ENCODE data around the gene PAPPA.
A peak's percentile ranks its signal among the peaks of the same experiment; 100 is the strongest.

The PAPPA gene

DNA sequence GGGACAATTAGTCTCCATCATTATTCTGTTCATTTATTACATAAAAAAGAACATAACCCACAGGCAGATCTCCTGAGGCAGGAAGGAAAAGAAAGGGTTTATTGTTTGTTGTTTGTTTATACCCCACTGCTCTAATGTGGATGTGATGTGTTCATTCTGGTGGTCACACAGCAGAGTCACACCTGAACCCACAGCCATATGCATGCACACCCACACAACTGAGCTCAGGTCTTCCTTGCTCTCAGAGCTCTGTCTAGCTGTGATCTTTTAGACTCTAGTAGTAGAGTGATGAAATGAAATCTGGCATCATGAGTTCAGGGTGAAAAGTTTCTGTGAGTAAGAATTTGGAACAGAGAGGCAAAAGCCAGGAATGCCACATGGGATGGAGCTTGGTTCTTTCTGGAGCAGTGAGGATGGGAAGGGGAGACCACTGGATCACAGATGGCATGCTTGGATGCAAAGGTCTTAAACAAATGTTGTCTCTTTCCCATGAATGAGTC lies 227.0 kb downstream of the PAPPA start:
- Histone ChIP-seq H3K27ac (ENCODE audit: low read length) (no peak overlapping the region), H3K9ac (ENCODE audit: low read length) (no peak overlapping the region), H4K20me1 (ENCODE audit: insufficient read depth, low read length) (no peaks in the 10 kb centered on the region), H3K4me2 (ENCODE audit: low read length) (no peak overlapping the region), H3K27me3 (ENCODE audit: low read depth, low read length) (no peaks in the 10 kb centered on the region), H3K36me3 (replicated peaks; ENCODE audit: low read depth, low read length) (no peaks in the 10 kb centered on the region), H2AFZ (ENCODE audit: low read depth, low read length) (no peak overlapping the region), H3K79me2 (ENCODE audit: low read length) (no peaks in the 10 kb centered on the region), H3K9me3 (ENCODE audit: insufficient read depth, low read length) (no peaks in the 10 kb centered on the region), H3K4me3 (ENCODE audit: low read length) (no peak overlapping the region), H3K4me1 (ENCODE audit: low read length) (peaks cover 9% of the 10 kb centered on the region)
- no peak for TF ChIP-seq EZH2phosphoT487 (IDR thresholded peaks at IDR 0.05; ENCODE audit: low read depth)
- TF ChIP-seq, protein P1, sequence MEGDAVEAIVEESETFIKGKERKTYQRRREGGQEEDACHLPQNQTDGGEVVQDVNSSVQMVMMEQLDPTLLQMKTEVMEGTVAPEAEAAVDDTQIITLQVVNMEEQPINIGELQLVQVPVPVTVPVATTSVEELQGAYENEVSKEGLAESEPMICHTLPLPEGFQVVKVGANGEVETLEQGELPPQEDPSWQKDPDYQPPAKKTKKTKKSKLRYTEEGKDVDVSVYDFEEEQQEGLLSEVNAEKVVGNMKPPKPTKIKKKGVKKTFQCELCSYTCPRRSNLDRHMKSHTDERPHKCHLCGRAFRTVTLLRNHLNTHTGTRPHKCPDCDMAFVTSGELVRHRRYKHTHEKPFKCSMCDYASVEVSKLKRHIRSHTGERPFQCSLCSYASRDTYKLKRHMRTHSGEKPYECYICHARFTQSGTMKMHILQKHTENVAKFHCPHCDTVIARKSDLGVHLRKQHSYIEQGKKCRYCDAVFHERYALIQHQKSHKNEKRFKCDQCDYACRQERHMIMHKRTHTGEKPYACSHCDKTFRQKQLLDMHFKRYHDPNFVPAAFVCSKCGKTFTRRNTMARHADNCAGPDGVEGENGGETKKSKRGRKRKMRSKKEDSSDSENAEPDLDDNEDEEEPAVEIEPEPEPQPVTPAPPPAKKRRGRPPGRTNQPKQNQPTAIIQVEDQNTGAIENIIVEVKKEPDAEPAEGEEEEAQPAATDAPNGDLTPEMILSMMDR (IDR thresholded peaks at IDR 0.05; ENCODE audit: low read depth, low read length): no peak

DNA sequence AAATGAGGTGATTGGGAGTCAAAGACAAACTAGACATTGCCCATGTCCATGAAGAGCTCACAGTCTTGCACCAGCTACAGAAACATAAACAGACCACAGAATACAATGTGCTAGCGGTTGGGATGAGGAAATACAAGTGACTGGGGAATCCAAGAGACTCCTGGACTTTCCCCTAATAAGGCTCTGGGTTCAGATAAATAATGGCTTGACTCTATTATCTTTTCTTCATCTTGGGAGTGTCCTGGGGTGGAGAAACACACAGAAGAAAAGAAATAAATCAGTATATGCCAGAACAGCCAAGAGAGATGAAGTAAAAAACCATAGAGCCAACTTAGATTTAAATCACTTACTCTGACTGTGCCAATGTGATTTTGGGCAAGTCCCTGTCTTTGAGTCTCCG lies 227.8 kb downstream of the PAPPA start:
- Histone ChIP-seq H3K27ac (ENCODE audit: low read length) (no peak overlapping the region), H2AFZ (ENCODE audit: low read depth, low read length) (no peak overlapping the region), H3K27me3 (ENCODE audit: low read depth, low read length) (no peaks in the 10 kb centered on the region), H3K79me2 (ENCODE audit: low read length) (no peaks in the 10 kb centered on the region), H3K4me3 (ENCODE audit: low read length) (no peak overlapping the region), H3K4me1 (ENCODE audit: low read length) (peaks cover 12% of the 10 kb centered on the region), H3K36me3 (replicated peaks; ENCODE audit: low read depth, low read length) (no peaks in the 10 kb centered on the region), H3K9me3 (ENCODE audit: insufficient read depth, low read length) (no peaks in the 10 kb centered on the region), H4K20me1 (ENCODE audit: insufficient read depth, low read length) (no peaks in the 10 kb centered on the region), H3K4me2 (ENCODE audit: low read length) (no peak overlapping the region), H3K9ac (ENCODE audit: low read length) (no peak overlapping the region)
- no peak for TF ChIP-seq EZH2phosphoT487 (IDR thresholded peaks at IDR 0.05; ENCODE audit: low read depth)
- TF ChIP-seq, protein P1 (IDR thresholded peaks at IDR 0.05; ENCODE audit: low read depth, low read length): no peak

DNA sequence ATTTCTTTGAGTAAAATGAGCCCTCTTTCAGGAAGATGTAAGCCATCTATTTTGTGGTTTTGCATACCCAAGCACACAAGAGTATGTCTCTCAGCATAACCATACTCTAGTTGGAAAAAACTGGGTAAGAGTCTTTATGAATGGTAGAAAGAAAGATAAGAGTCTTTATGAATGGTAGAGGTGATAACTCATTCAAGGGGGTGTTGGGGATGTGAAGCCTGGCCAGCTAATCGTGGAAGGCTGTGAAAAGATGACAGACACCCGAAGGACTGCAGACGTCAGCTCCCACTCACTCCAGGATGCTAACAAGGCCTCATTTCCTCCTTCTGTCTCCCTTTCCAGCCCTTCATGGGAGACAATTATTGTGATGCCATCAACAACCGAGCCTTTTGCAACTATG lies 228.5 kb downstream of the PAPPA start:
- Histone ChIP-seq H3K4me2 (ENCODE audit: low read length) (no peak overlapping the region), H3K4me1 (ENCODE audit: low read length) (peaks cover 15% of the 10 kb centered on the region)

DNA sequence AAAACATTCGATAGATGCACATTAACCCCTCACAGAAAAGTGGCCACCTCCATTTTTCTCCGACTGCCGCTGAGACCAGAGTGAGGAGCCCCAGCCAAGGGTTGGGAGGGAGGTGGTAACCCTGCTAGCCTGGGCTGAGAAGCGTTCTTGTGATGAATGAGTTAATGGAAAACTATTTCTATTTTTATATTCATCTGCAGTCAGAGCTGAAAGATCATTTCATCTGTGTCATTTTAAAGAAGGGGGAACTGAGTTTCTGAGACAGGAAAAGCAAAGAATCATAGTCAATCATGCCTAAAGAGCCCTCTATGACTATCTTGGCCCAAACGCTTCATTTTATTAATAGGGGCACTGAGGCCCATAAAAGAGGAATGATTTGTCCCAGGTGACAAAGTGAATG lies 229.5 kb downstream of the PAPPA start:
- Histone ChIP-seq H3K9ac (ENCODE audit: low read length) (no peak overlapping the region), H3K9me3 (ENCODE audit: insufficient read depth, low read length) (no peaks in the 10 kb centered on the region), H2AFZ (ENCODE audit: low read depth, low read length) (no peak overlapping the region), H3K4me2 (ENCODE audit: low read length) (0 out of 2 replicates have a peak overlapping the region, but pooled peaks have one; percentile 8), H3K27me3 (ENCODE audit: low read depth, low read length) (no peaks in the 10 kb centered on the region), H3K79me2 (ENCODE audit: low read length) (no peaks in the 10 kb centered on the region), H3K4me3 (ENCODE audit: low read length) (no peak overlapping the region), H3K36me3 (replicated peaks; ENCODE audit: low read depth, low read length) (no peaks in the 10 kb centered on the region), H4K20me1 (ENCODE audit: insufficient read depth, low read length) (no peaks in the 10 kb centered on the region), H3K27ac (ENCODE audit: low read length) (no peak overlapping the region), H3K4me1 (ENCODE audit: low read length) (peaks cover 15% of the 10 kb centered on the region)
- TF ChIP-seq, protein P1 (IDR thresholded peaks at IDR 0.05; ENCODE audit: low read depth, low read length): no peak
- no peak for TF ChIP-seq EZH2phosphoT487 (IDR thresholded peaks at IDR 0.05; ENCODE audit: low read depth)

More for the DNA sequence above, 228.5 kb downstream of the PAPPA start:
- H3K36me3 ChIP-seq (replicated peaks; ENCODE audit: low read depth, low read length): no peaks in the 10 kb centered on the region
- no peak overlapping the region for H3K27ac ChIP-seq (ENCODE audit: low read length)
- no peaks in the 10 kb centered on the region for H4K20me1 ChIP-seq (ENCODE audit: insufficient read depth, low read length)
- H3K4me3 ChIP-seq (ENCODE audit: low read length): no peak overlapping the region
- H3K9ac ChIP-seq (ENCODE audit: low read length): no peak overlapping the region
- no peaks in the 10 kb centered on the region for H3K9me3 ChIP-seq (ENCODE audit: insufficient read depth, low read length)
- TF ChIP-seq, protein P1 (IDR thresholded peaks at IDR 0.05; ENCODE audit: low read depth, low read length): no peak
- no peak for TF ChIP-seq EZH2phosphoT487 (IDR thresholded peaks at IDR 0.05; ENCODE audit: low read depth)
- no peak overlapping the region for H2AFZ ChIP-seq (ENCODE audit: low read depth, low read length)
- no peaks in the 10 kb centered on the region for H3K27me3 ChIP-seq (ENCODE audit: low read depth, low read length)
- no peaks in the 10 kb centered on the region for H3K79me2 ChIP-seq (ENCODE audit: low read length)
